Keratinocyte (primary cell): Measurements from ENCODE around the gene TSR3. TPM values are rescaled to one million over a fixed set of nuclear protein-coding genes. Genes with fewer than 3 reads are reported as not detected.

Experiments used
- DNase-seq: peaks from one replicate; pipeline ENCODE4 v3.0.0-alpha.2; 2011; ENCODE audit warnings: low read depth, missing footprints, low spot score
- FAIRE-seq: peaks from 2 replicates; lab custom pipeline; 2011; peaks lifted over from hg19 to GRCh38; lab: Jason Lieb, UNC
- H2AFZ ChIP-seq: 2 replicates; pipeline ENCODE4 v1.6.0; 2012; ENCODE audit warnings: low read length, control low read depth, inconsistent platforms; ENCODE audit not compliant: control insufficient read depth
- H3K27ac ChIP-seq: 2 replicates; pipeline ENCODE4 v1.5.1; 2011; ENCODE audit warnings: low read length; ENCODE audit not compliant: control insufficient read depth, insufficient read depth
- H3K27me3 ChIP-seq: 3 replicates; pipeline ENCODE4 v1.6.0; 2011; ENCODE audit warnings: low read length; ENCODE audit not compliant: control insufficient read depth, insufficient read depth; ENCODE audit errors: extremely low read depth
- H3K36me3 ChIP-seq, 2 experiments: 2 replicates in 1 of 2; 3 replicates in 1 of 2; pipeline ENCODE4 v1.5.1; 2011; ENCODE audit warnings: low read length in 2 of 2, mild to moderate bottlenecking in 1 of 2; ENCODE audit not compliant: control insufficient read depth in 2 of 2, insufficient read depth in 2 of 2; ENCODE audit errors: extremely low read depth in 1 of 2
- H3K4me1 ChIP-seq: 3 replicates; pipeline ENCODE4 v1.5.1; 2011; ENCODE audit warnings: low read length; ENCODE audit not compliant: control insufficient read depth, insufficient read depth; ENCODE audit errors: extremely low read depth
- H3K4me2 ChIP-seq: 3 replicates; pipeline ENCODE4 v1.6.0; 2011; ENCODE audit warnings: low read depth, low read length; ENCODE audit not compliant: control insufficient read depth, insufficient read depth; ENCODE audit errors: extremely low read depth
- H3K4me3 ChIP-seq, 3 experiments: fragments of 200-600 bp in 1 of 3; sonication (generic) in 1 of 3; 2 replicates in 2 of 3; 3 replicates in 1 of 3; pipeline ENCODE4 v1.5.1; 2011 to 2016; ENCODE audit warnings: low read length in 3 of 3, mild to moderate bottlenecking in 3 of 3, control low read depth in 2 of 3, inconsistent platforms in 1 of 3, low read depth in 1 of 3, mixed read lengths in 1 of 3, mixed run types in 1 of 3, moderate library complexity in 1 of 3; ENCODE audit not compliant: control insufficient read depth in 2 of 3, insufficient read depth in 2 of 3; ENCODE audit errors: extremely low read depth in 1 of 3
- H3K79me2 ChIP-seq: 2 replicates; pipeline ENCODE4 v1.6.0; 2012; ENCODE audit warnings: low read length; ENCODE audit not compliant: control insufficient read depth, insufficient read depth
- H3K9ac ChIP-seq: 3 replicates; pipeline ENCODE4 v1.6.0; 2011; ENCODE audit warnings: low read length; ENCODE audit not compliant: control insufficient read depth, insufficient read depth; ENCODE audit errors: extremely low read depth
- H3K9me1 ChIP-seq: 3 replicates; pipeline ENCODE4 v1.6.0; 2011; ENCODE audit warnings: low read length; ENCODE audit not compliant: control insufficient read depth, insufficient read depth; ENCODE audit errors: extremely low read depth
- H3K9me3 ChIP-seq: 2 replicates; pipeline ENCODE4 v1.5.1; 2012; ENCODE audit warnings: low read depth, low read length; ENCODE audit not compliant: control insufficient read depth
- H4K20me1 ChIP-seq: 3 replicates; pipeline ENCODE4 v1.6.0; 2011; ENCODE audit warnings: low read length; ENCODE audit not compliant: control insufficient read depth, insufficient read depth; ENCODE audit errors: extremely low read depth
- EZH2 ChIP-seq: IDR thresholded peaks from one replicate; pipeline ENCODE4 v1.6.1; 2012; ENCODE audit warnings: inconsistent platforms, mild to moderate bottlenecking, low read length, moderate library complexity
- dilution Hi-C: fragments of 300-500 bp; cut with MboI; formaldehyde crosslinking; loops from one replicate; pipeline ENCODE4 v1.7.0; 2020; ENCODE audit warnings: low sequenced_read_pairs; ENCODE audit not compliant: extremely low pct_ligation_motif_present
- polyA plus RNA-seq, 5 experiments: library from polyadenylated mRNA; depleted of rRNA in 3 of 5; stranded (reverse) in 3 of 5; stranded (forward) in 1 of 5; unstranded in 1 of 5; fragments of >200 nt; gene quantifications; 1 replicate in 1 of 5; 2 replicates in 3 of 5; 3 replicates in 1 of 5; pipeline versions ENCODE4 v1.2.1 to v1.2.3, GENCODE V29; 2011 to 2012; ENCODE audit warnings: missing spikeins in 2 of 5, low read depth in 1 of 5, low replicate concordance in 1 of 5
- TF ChIP-seq, protein P1 (sequence below), 3 experiments: IDR thresholded peaks in 1 of 3; conservative IDR thresholded peaks in 1 of 3; optimal IDR thresholded peaks in 1 of 3; 2 replicates in 2 of 3; 3 replicates in 1 of 3; pipeline versions ENCODE3 to v1.5.1; 2011; ENCODE audit warnings: low read length in 3 of 3, mild to moderate bottlenecking in 3 of 3, moderate library complexity in 2 of 3, control low read depth in 1 of 3, inconsistent platforms in 1 of 3; ENCODE audit not compliant: insufficient read depth in 2 of 3; ENCODE audit errors: extremely low read depth in 1 of 3

Gene TSR3
- polyA plus RNA-seq, 1 donor (not counting 4 experiments of a cell fraction or from before 2014, with no cell fraction given) = 33.0 TPM

DNA sequence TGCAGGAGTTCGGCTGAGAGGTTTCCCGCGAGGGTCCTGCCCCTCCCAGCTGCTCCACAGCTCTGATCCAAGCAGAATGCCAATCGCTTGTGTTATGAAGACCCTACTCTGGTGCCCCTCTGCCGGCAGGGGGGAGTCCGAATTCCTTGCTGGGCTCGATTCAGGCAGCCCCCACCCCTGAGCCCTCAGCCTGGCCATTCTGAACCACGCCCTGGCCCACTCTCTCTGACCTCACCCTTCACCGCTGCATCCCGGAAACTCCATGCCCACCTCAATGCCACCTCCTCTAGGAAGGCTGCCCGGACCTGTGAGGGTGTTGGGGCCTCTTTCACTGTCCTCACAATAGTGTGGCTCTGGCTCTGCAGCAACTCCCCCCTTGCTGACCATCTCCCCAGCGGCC, 50.1 kb downstream of the TSR3 start:
- H3K9ac ChIP-seq = no peak overlapping the region
- no peak overlapping the region for H2AFZ ChIP-seq
- H4K20me1 ChIP-seq = no peaks in the 10 kb centered on the region
- TF ChIP-seq, protein P1, sequence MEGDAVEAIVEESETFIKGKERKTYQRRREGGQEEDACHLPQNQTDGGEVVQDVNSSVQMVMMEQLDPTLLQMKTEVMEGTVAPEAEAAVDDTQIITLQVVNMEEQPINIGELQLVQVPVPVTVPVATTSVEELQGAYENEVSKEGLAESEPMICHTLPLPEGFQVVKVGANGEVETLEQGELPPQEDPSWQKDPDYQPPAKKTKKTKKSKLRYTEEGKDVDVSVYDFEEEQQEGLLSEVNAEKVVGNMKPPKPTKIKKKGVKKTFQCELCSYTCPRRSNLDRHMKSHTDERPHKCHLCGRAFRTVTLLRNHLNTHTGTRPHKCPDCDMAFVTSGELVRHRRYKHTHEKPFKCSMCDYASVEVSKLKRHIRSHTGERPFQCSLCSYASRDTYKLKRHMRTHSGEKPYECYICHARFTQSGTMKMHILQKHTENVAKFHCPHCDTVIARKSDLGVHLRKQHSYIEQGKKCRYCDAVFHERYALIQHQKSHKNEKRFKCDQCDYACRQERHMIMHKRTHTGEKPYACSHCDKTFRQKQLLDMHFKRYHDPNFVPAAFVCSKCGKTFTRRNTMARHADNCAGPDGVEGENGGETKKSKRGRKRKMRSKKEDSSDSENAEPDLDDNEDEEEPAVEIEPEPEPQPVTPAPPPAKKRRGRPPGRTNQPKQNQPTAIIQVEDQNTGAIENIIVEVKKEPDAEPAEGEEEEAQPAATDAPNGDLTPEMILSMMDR (optimal IDR thresholded peaks at IDR 0.05 in 1 of 3, IDR thresholded peaks at IDR 0.05 in 1 of 3, conservative IDR thresholded peaks at IDR 0.05 in 1 of 3; ENCODE audit: extremely low read depth in 1 of 3, insufficient read depth in 2 of 3, low read length in 3 of 3) = no peak
- TF ChIP-seq EZH2 = no peak
- no peak overlapping the region for H3K4me2 ChIP-seq
- no peaks in the 10 kb centered on the region for H3K36me3 ChIP-seq
- FAIRE-seq (no peak), DNase-seq (no peak)
- no peaks in the 10 kb centered on the region for H3K9me1 ChIP-seq
- H3K27me3 ChIP-seq = peaks cover 22% of the 10 kb centered on the region
- peaks cover 21% of the 10 kb centered on the region for H3K4me1 ChIP-seq
- no peak overlapping the region for H3K4me3 ChIP-seq
- dilution Hi-C loops = no loop called here
- no peaks in the 10 kb centered on the region for H3K9me3 ChIP-seq
- H3K79me2 ChIP-seq = no peaks in the 10 kb centered on the region
- no peak overlapping the region for H3K27ac ChIP-seq

DNA sequence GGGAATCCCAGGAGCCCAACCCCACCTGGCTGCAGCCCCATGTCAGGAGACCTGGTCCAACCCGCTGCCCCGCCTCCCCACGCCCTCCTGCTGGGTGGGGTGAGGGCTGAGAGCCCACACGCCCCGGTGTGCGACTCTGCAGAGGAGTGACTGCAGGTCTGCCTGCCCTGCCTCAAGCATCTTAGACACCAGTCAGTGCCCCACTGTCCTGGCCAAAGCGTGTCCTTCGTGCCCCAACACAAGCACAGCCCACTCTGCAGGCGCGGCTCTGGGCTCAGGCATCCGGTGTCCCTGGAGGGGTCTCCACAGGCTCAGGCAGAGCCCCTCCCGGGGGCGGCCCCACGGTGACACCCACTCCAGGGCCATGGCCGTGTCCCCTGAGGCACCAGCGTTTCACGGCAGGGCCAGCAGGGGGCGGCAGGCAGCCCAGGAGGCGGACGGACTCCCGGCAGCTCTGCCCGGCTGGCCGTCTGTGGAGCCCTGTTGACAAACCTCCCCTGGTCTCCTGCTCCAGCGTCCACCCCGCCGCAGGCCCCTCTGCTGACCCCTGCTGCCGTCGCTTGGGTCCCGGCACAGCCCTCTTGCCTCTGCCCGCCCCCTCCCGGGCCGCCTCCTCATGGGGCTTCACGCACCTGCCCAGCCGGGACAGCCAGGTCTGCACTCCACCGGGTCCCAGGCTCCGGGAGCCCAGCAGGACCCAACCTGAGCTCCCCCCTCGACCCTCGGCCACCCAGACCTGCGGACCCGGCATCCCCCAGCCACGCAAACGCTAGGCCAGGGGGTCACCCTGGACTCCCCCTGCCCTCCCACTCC, 50.8 kb downstream of the TSR3 start:
- Histone ChIP-seq H4K20me1 (no peaks in the 10 kb centered on the region), H3K9ac (no peak overlapping the region), H3K27ac (no peak overlapping the region), H3K27me3 (peaks cover 22% of the 10 kb centered on the region), H3K9me1 (no peaks in the 10 kb centered on the region), H3K4me1 (peaks cover 21% of the 10 kb centered on the region), H3K79me2 (no peaks in the 10 kb centered on the region), H3K36me3 (no peaks in the 10 kb centered on the region), H2AFZ (peak overlapping the region; percentile 10), H3K4me2 (no peak overlapping the region), H3K4me3 (no peak overlapping the region), H3K9me3 (no peaks in the 10 kb centered on the region)
- TF ChIP-seq, protein P1 (optimal IDR thresholded peaks at IDR 0.05 in 1 of 3, IDR thresholded peaks at IDR 0.05 in 1 of 3, conservative IDR thresholded peaks at IDR 0.05 in 1 of 3; ENCODE audit: extremely low read depth in 1 of 3, insufficient read depth in 2 of 3, low read length in 3 of 3) = peak; percentile 50 to 97 (median 89)
- TF ChIP-seq EZH2 = no peak
- dilution Hi-C loops = no loop called here
- no peak for FAIRE-seq
- DNase-seq = no peak
